Measurements from ENCODE around the gene MYH7B. TPM values are rescaled to one million over a fixed set of nuclear protein-coding genes. Genes with fewer than 3 reads are reported as not detected.

Gene MYH7B
- total RNA-seq, 1 experiment from 2014 or later, result 0.22 TPM

- Histone ChIP-seq H3K4me2 (ENCODE audit: insufficient read depth, insufficient read length, low read length) (no peak overlapping the region), H2AFZ (ENCODE audit: low read length) (no peak overlapping the region), H2BK12ac (ENCODE audit: insufficient read length, low read depth, low read length) (no peak overlapping the region), H2BK5ac (ENCODE audit: insufficient read length, low read length) (no peak overlapping the region), H3K9me3 (ENCODE audit: control insufficient read depth, low read depth, low read length) (no peaks in the 10 kb centered on the region), H4K8ac (replicated peaks; ENCODE audit: insufficient read length, low read depth, low read length) (no peak overlapping the region), H3K23ac (ENCODE audit: insufficient read length, low read depth, low read length) (no peak overlapping the region), H3K79me1 (ENCODE audit: insufficient read depth, low read depth, low read length, poor library complexity, severe bottlenecking) (no peaks in the 10 kb centered on the region), H2BK20ac (ENCODE audit: low read depth, low read length, poor library complexity, severe bottlenecking) (no peak overlapping the region), H3K79me2 (ENCODE audit: insufficient read depth, low read length) (no peaks in the 10 kb centered on the region), H2BK15ac (ENCODE audit: low read depth, low read length) (no peak overlapping the region), H4K20me1 (ENCODE audit: control insufficient read depth, insufficient read depth, insufficient read length) (no peaks in the 10 kb centered on the region), H4K91ac (ENCODE audit: insufficient read length, low read depth, low read length) (no peak overlapping the region), H2BK120ac (ENCODE audit: low read depth, low read length, poor library complexity, severe bottlenecking) (no peak overlapping the region), H4K5ac (ENCODE audit: insufficient read length, low read depth, low read length) (no peak overlapping the region), H3K18ac (ENCODE audit: insufficient read length, low read depth, low read length) (no peak overlapping the region), H3K27me3 (ENCODE audit: insufficient read depth, low read length) (no peaks in the 10 kb centered on the region), H3K56ac (ENCODE audit: insufficient read length, low read depth, low read length) (no peak overlapping the region), H3K27ac (ENCODE audit: insufficient read length, low read depth, low read length) (no peak overlapping the region), H3T11ph (ENCODE audit: low read length) (no peak overlapping the region), H3K4ac (ENCODE audit: low read depth, low read length) (no peak overlapping the region), H3K4me1 (ENCODE audit: insufficient read depth, low read length) (no peaks in the 10 kb centered on the region), H2AK5ac (ENCODE audit: insufficient read length, low read length) (no peak overlapping the region), H3K23me2 (ENCODE audit: insufficient read length, low read depth, low read length, poor library complexity, severe bottlenecking) (no peaks in the 10 kb centered on the region), H3K14ac (ENCODE audit: insufficient read depth, low read length) (no peak overlapping the region), H3K9ac (ENCODE audit: extremely low read depth, insufficient read length, low read length) (no peak overlapping the region)
- DNase-seq, result no peak
- H3K4me3 Mint-ChIP-seq, result no peak overlapping the region
- TF ChIP-seq, protein P1, sequence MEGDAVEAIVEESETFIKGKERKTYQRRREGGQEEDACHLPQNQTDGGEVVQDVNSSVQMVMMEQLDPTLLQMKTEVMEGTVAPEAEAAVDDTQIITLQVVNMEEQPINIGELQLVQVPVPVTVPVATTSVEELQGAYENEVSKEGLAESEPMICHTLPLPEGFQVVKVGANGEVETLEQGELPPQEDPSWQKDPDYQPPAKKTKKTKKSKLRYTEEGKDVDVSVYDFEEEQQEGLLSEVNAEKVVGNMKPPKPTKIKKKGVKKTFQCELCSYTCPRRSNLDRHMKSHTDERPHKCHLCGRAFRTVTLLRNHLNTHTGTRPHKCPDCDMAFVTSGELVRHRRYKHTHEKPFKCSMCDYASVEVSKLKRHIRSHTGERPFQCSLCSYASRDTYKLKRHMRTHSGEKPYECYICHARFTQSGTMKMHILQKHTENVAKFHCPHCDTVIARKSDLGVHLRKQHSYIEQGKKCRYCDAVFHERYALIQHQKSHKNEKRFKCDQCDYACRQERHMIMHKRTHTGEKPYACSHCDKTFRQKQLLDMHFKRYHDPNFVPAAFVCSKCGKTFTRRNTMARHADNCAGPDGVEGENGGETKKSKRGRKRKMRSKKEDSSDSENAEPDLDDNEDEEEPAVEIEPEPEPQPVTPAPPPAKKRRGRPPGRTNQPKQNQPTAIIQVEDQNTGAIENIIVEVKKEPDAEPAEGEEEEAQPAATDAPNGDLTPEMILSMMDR (conservative IDR thresholded peaks at IDR 0.05), result no peak
- no peaks in the 10 kb centered on the region for H3K9me3 Mint-ChIP-seq
- no CpG with 5 or more reads among the region's 4 CpGs for WGBS (ENCODE audit: extremely low coverage, insufficient read length, low lambda C conversion rate)
- no peaks in the 10 kb centered on the region for H3K4me1 Mint-ChIP-seq
- peaks cover 0 to 8% (median 5%) of the 10 kb centered on the region in 3 experiments; a peak in 4 of 7 replicates for H3K36me3 Mint-ChIP-seq (ENCODE audit: insufficient read depth in 1 of 3, low read depth in 3 of 3)
- H3K27ac Mint-ChIP-seq, result no peak overlapping the region
- H3K27me3 Mint-ChIP-seq (ENCODE audit: low read depth), result no peaks in the 10 kb centered on the region
Measured at GRCh38 chr20:34915749-34916455, 39.8 kb upstream of the MYH7B start.
